Nephron progenitor cell (in vitro differentiated cells): ENCODE data around the gene GHRL.

ENCODE experiments used
- DNase-seq: peaks from one replicate; pipeline ENCODE4 v3.0.0; 2021
- H3K27ac Mint-ChIP-seq: 2 replicates; pipeline ENCODE4 v1.8.0; 2021; ENCODE audit warnings: mild to moderate bottlenecking, moderate library complexity, mixed read lengths
- H3K27me3 Mint-ChIP-seq: 2 replicates; pipeline ENCODE4 v1.8.0; 2021; ENCODE audit warnings: mild to moderate bottlenecking, low read depth, mixed read lengths; ENCODE audit not compliant: poor library complexity
- H3K36me3 Mint-ChIP-seq: 2 replicates; pipeline ENCODE4 v1.8.0; 2021; ENCODE audit warnings: low read depth, mixed read lengths
- H3K4me1 Mint-ChIP-seq: 2 replicates; pipeline ENCODE4 v1.8.0; 2021; ENCODE audit warnings: mixed read lengths
- H3K4me3 Mint-ChIP-seq: 2 replicates; pipeline ENCODE4 v1.8.0; 2021; ENCODE audit warnings: mild to moderate bottlenecking, moderate library complexity, mixed read lengths
- H3K9me3 Mint-ChIP-seq: 2 replicates; pipeline ENCODE4 v1.8.0; 2021; ENCODE audit warnings: mild to moderate bottlenecking, moderate library complexity, mixed read lengths
- CTCF ChIP-seq: fragments of 200-600 bp; sonication (generic); IDR thresholded peaks from 2 replicates; pipeline ENCODE4 v1.5.0; 2021; ENCODE audit warnings: antibody characterized with exemption

GHRL gene

GRCh38 chr3:10321630-10322351, 29.0 kb upstream of the GHRL start:
- Mint-ChIP-seq H3K4me1 (peaks cover 21% of the 10 kb centered on the region), H3K9me3 (no peaks in the 10 kb centered on the region), H3K27me3 (peaks cover 38% of the 10 kb centered on the region), H3K36me3 (no peaks in the 10 kb centered on the region), H3K4me3 (peak overlapping the region; percentile 96), H3K27ac (no peak overlapping the region)
- no peak for DNase-seq
- no peak for TF ChIP-seq CTCF

- H3K4me3 Mint-ChIP-seq: peak overlapping the region; percentile 96
- H3K9me3 Mint-ChIP-seq: no peaks in the 10 kb centered on the region
- DNase-seq: no peak
- TF ChIP-seq CTCF: no peak
- H3K27ac Mint-ChIP-seq: peak overlapping the region; percentile 98
- no peaks in the 10 kb centered on the region for H3K36me3 Mint-ChIP-seq
- peaks cover 21% of the 10 kb centered on the region for H3K4me1 Mint-ChIP-seq
- peaks cover 23% of the 10 kb centered on the region for H3K27me3 Mint-ChIP-seq
These were observed 27.6 kb upstream of the GHRL start for GRCh38 chr3:10320320-10320677.

- Mint-ChIP-seq H3K36me3 (peaks cover 1% of the 10 kb centered on the region), H3K27me3 (peaks cover 18% of the 10 kb centered on the region), H3K27ac (peak overlapping the region; percentile 98), H3K4me1 (peaks cover 21% of the 10 kb centered on the region), H3K4me3 (peak overlapping the region; percentile 96), H3K9me3 (no peaks in the 10 kb centered on the region)
- DNase-seq: no peak
- no peak for TF ChIP-seq CTCF
These were observed 27.1 kb upstream of the GHRL start for GRCh38 chr3:10319804-10320203.

GRCh38 chr3:10319251-10319650, 26.5 kb upstream of the GHRL start:
- Mint-ChIP-seq H3K36me3 (peaks cover 7% of the 10 kb centered on the region), H3K27ac (no peak overlapping the region), H3K27me3 (peaks cover 12% of the 10 kb centered on the region), H3K9me3 (no peaks in the 10 kb centered on the region), H3K4me3 (peak overlapping the region; percentile 96), H3K4me1 (peaks cover 21% of the 10 kb centered on the region)
- TF ChIP-seq CTCF: no peak
- no peak for DNase-seq

GRCh38 chr3:10317961-10318350, 25.2 kb upstream of the GHRL start:
- Mint-ChIP-seq H3K4me3 (peak overlapping the region; percentile 46), H3K9me3 (no peaks in the 10 kb centered on the region), H3K27ac (no peak overlapping the region), H3K4me1 (peaks cover 21% of the 10 kb centered on the region), H3K36me3 (peaks cover 17% of the 10 kb centered on the region), H3K27me3 (peaks cover 6% of the 10 kb centered on the region)
- DNase-seq: no peak
- no peak for TF ChIP-seq CTCF

- H3K27ac Mint-ChIP-seq: no peak overlapping the region
These were observed 24.7 kb upstream of the GHRL start for GRCh38 chr3:10317311-10317960.

More at GRCh38 chr3:10317311-10317960, 24.7 kb upstream of the GHRL start:
- Mint-ChIP-seq H3K27me3 (peaks cover 6% of the 10 kb centered on the region), H3K4me1 (peaks cover 21% of the 10 kb centered on the region), H3K4me3 (no peak overlapping the region), H3K36me3 (peaks cover 20% of the 10 kb centered on the region), H3K9me3 (no peaks in the 10 kb centered on the region)
- DNase-seq: no peak
- TF ChIP-seq CTCF: no peak
